Glutamatergic neuron (in vitro differentiated cells): Measurements from ENCODE around the gene TINCR. TPM values are rescaled to one million over a fixed set of nuclear protein-coding genes. Genes with fewer than 3 reads are reported as not detected.

Experiments used
- DNase-seq: peaks from one replicate; pipeline ENCODE4 v3.0.0; 2022
- H3K27ac Mint-ChIP-seq: one replicate; pipeline ENCODE4 v1.8.0; 2020; ENCODE audit warnings: mild to moderate bottlenecking, mixed read lengths, inconsistent platforms; ENCODE audit not compliant: unreplicated experiment
- H3K27me3 Mint-ChIP-seq: one replicate; pipeline ENCODE4 v1.8.0; 2020; ENCODE audit warnings: mild to moderate bottlenecking, moderate library complexity, mixed read lengths, inconsistent platforms; ENCODE audit not compliant: unreplicated experiment
- H3K36me3 Mint-ChIP-seq: one replicate; pipeline ENCODE4 v1.8.0; 2020; ENCODE audit warnings: mild to moderate bottlenecking, mixed read lengths, inconsistent platforms; ENCODE audit not compliant: unreplicated experiment
- H3K4me1 Mint-ChIP-seq: one replicate; pipeline ENCODE4 v1.8.0; 2020; ENCODE audit warnings: mild to moderate bottlenecking, low read depth, mixed read lengths, inconsistent platforms; ENCODE audit not compliant: unreplicated experiment
- H3K4me3 Mint-ChIP-seq: one replicate; pipeline ENCODE4 v1.8.0; 2020; ENCODE audit warnings: mild to moderate bottlenecking, mixed read lengths, inconsistent platforms; ENCODE audit not compliant: unreplicated experiment
- H3K9me3 Mint-ChIP-seq: one replicate; pipeline ENCODE4 v1.8.0; 2020; ENCODE audit warnings: mild to moderate bottlenecking, moderate library complexity, mixed read lengths, inconsistent platforms; ENCODE audit not compliant: unreplicated experiment
- total RNA-seq: library from RNA; stranded (reverse); fragmentation: NEBNext Ultra II Directional; extraction: Animal tissue kit (Norgen Biotek cat#: 25700); gene quantifications from one replicate; pipeline ENCODE4 v1.2.1, GENCODE V29; 2021; ENCODE audit not compliant: unreplicated experiment
- TF ChIP-seq, protein P1 (sequence below): fragments of 200-600 bp; sonication (generic); IDR thresholded peaks from one replicate; pipeline ENCODE4 v1.5.0; 2021; ENCODE audit not compliant: partially characterized antibody, unreplicated experiment

Gene TINCR
- total RNA-seq, 1 donor from 2014 or later = 1.0 TPM

DNA sequence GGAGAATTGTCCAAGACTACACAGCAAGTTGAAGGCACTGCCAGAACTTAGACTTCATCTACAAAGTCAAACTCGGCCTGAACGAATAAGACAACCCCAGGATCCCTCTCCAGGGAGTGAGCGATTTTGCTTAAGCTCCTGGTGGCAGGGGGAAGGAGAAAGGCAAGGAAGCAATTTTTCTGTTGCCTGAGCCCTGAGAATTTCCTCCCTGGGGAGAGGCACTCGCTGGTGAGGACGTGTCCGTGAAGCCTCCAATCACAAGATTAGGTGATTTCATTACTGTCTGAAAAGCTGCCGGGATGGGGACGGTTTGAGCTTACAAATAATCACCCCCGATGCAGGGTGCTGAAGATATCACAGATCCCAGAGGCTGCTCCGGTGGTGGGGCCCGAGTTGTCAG lies 45.6 kb downstream of the TINCR start:
- Mint-ChIP-seq H3K4me3 (no peak overlapping the region), H3K27me3 (peaks cover 10% of the 10 kb centered on the region), H3K36me3 (peaks cover 8% of the 10 kb centered on the region), H3K9me3 (peaks cover 10% of the 10 kb centered on the region), H3K4me1 (peaks cover 5% of the 10 kb centered on the region), H3K27ac (no peak overlapping the region)
- TF ChIP-seq, protein P1, sequence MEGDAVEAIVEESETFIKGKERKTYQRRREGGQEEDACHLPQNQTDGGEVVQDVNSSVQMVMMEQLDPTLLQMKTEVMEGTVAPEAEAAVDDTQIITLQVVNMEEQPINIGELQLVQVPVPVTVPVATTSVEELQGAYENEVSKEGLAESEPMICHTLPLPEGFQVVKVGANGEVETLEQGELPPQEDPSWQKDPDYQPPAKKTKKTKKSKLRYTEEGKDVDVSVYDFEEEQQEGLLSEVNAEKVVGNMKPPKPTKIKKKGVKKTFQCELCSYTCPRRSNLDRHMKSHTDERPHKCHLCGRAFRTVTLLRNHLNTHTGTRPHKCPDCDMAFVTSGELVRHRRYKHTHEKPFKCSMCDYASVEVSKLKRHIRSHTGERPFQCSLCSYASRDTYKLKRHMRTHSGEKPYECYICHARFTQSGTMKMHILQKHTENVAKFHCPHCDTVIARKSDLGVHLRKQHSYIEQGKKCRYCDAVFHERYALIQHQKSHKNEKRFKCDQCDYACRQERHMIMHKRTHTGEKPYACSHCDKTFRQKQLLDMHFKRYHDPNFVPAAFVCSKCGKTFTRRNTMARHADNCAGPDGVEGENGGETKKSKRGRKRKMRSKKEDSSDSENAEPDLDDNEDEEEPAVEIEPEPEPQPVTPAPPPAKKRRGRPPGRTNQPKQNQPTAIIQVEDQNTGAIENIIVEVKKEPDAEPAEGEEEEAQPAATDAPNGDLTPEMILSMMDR = no peak
- DNase-seq = no peak

- DNase-seq = no peak
- Mint-ChIP-seq H3K27me3 (peaks cover 13% of the 10 kb centered on the region), H3K27ac (no peak overlapping the region), H3K9me3 (peaks cover 15% of the 10 kb centered on the region), H3K4me3 (no peak overlapping the region), H3K4me1 (peaks cover 2% of the 10 kb centered on the region), H3K36me3 (peaks cover 8% of the 10 kb centered on the region)
- TF ChIP-seq, protein P1 = no peak
Measured at GRCh38 chr19:5520501-5520900, 47.3 kb downstream of the TINCR start.

DNA sequence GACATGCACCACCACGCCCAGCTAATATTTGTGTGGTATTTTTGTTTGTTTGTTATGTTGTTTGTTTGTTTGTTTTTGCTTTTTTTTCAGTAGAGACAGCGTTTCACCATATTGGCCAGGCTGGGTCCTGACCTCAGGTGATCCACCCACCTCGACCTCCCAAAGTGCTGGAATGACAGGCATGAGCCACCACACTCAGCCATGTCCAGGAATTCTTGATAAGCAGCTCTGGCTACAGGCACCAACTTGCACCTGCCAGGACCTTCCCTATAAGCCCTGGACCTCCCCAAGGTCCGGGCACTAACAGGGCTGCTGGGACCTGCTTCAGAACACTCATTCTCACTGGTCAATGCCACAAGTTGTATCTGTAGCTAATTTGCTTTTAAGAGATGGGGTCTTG lies 48.7 kb downstream of the TINCR start:
- Mint-ChIP-seq H3K36me3 (peaks cover 8% of the 10 kb centered on the region), H3K9me3 (peaks cover 11% of the 10 kb centered on the region), H3K4me1 (peaks cover 1% of the 10 kb centered on the region), H3K27me3 (peaks cover 14% of the 10 kb centered on the region), H3K27ac (no peak overlapping the region), H3K4me3 (no peak overlapping the region)
- TF ChIP-seq, protein P1 = no peak
- DNase-seq = no peak

GRCh38 chr19:5515737-5516136 lies 52.0 kb downstream of the TINCR start:
- TF ChIP-seq, protein P1 = peak; percentile 63
- no peaks in the 10 kb centered on the region for H3K4me1 Mint-ChIP-seq
- H3K9me3 Mint-ChIP-seq = peaks cover 20% of the 10 kb centered on the region
- H3K27me3 Mint-ChIP-seq = peaks cover 9% of the 10 kb centered on the region
- peaks cover 8% of the 10 kb centered on the region for H3K36me3 Mint-ChIP-seq
- no peak for DNase-seq
- H3K4me3 Mint-ChIP-seq = no peak overlapping the region
- H3K27ac Mint-ChIP-seq = no peak overlapping the region

DNA sequence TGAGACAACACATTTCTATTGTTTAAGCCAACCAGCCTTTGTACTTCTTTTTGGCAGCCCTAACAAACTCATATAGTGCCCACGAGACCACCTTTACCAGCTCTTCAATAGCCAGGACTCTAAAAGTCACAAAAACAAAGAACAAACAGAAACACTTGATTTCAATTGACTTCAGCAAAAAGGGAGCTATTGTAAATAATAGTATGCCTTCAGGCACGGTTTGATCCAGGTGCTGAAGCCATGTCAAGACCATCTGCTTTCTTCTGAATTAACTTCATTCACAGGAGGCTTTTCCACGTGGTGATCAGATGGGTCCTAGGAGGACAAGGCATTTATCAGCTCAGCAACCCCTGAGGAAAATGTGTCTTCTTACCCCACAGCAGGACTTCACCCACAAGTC lies 53.8 kb downstream of the TINCR start:
- Mint-ChIP-seq H3K4me3 (no peak overlapping the region), H3K4me1 (no peaks in the 10 kb centered on the region), H3K27me3 (peaks cover 7% of the 10 kb centered on the region), H3K27ac (no peak overlapping the region), H3K9me3 (peaks cover 17% of the 10 kb centered on the region), H3K36me3 (peaks cover 3% of the 10 kb centered on the region)
- TF ChIP-seq, protein P1 = no peak
- no peak for DNase-seq
